Astrocyte (in vitro differentiated cells and primary cell): ENCODE results near the gene MARCHF9. TPM values are rescaled to one million over a fixed set of nuclear protein-coding genes. Genes with fewer than 3 reads are reported as not detected.

Source experiments
- DNase-seq: peaks from one replicate; pipeline ENCODE4 v3.0.0-alpha.2; 2010; ENCODE audit warnings: low read depth
- FAIRE-seq: peaks from 2 replicates; lab custom pipeline; 2011; peaks lifted over from hg19 to GRCh38; lab: Jason Lieb, UNC
- H2AFZ ChIP-seq: 2 replicates; pipeline ENCODE4 v1.6.0; 2012; ENCODE audit warnings: low read depth, low read length, inconsistent platforms
- H3K27ac ChIP-seq: 2 replicates; pipeline ENCODE4 v1.5.1; 2011; ENCODE audit warnings: low read depth, low read length, inconsistent platforms
- H3K27me3 ChIP-seq: 2 replicates; pipeline ENCODE4 v1.6.0; 2011; ENCODE audit warnings: low read length, inconsistent platforms; ENCODE audit not compliant: insufficient read depth
- H3K36me3 ChIP-seq: 2 replicates; pipeline ENCODE4 v1.5.1; 2011; ENCODE audit warnings: low read length, inconsistent platforms; ENCODE audit not compliant: insufficient read depth
- H3K4me1 ChIP-seq: 2 replicates; pipeline ENCODE4 v1.5.1; 2011; ENCODE audit warnings: low read length, inconsistent platforms; ENCODE audit not compliant: insufficient read depth
- H3K4me2 ChIP-seq: 2 replicates; pipeline ENCODE4 v1.6.0; 2012; ENCODE audit warnings: low read length, inconsistent platforms
- H3K4me3 ChIP-seq: 2 replicates; pipeline ENCODE4 v1.5.1; 2011; ENCODE audit warnings: low read depth, mild to moderate bottlenecking, low read length, inconsistent platforms; ENCODE audit not compliant: insufficient read depth
- H3K79me2 ChIP-seq: 2 replicates; pipeline ENCODE4 v1.6.0; 2012; ENCODE audit warnings: mild to moderate bottlenecking, low read length, inconsistent platforms; ENCODE audit not compliant: insufficient read depth
- H3K9ac ChIP-seq: 2 replicates; pipeline ENCODE4 v1.6.0; 2012; ENCODE audit warnings: mild to moderate bottlenecking, low read length, inconsistent platforms
- H3K9me3 ChIP-seq: 2 replicates; pipeline ENCODE4 v1.5.1; 2012; ENCODE audit warnings: low read depth, mild to moderate bottlenecking, low read length, inconsistent platforms; ENCODE audit not compliant: insufficient read depth
- H4K20me1 ChIP-seq: 2 replicates; pipeline ENCODE4 v1.6.0; 2012; ENCODE audit warnings: low read length, inconsistent platforms; ENCODE audit not compliant: insufficient read depth
- H3K27ac Mint-ChIP-seq: one replicate; pipeline ENCODE4 v1.8.0; 2021; ENCODE audit warnings: mild to moderate bottlenecking, mixed read lengths; ENCODE audit not compliant: unreplicated experiment
- H3K27me3 Mint-ChIP-seq: one replicate; pipeline ENCODE4 v1.8.0; 2021; ENCODE audit warnings: low read depth, mixed read lengths; ENCODE audit not compliant: unreplicated experiment
- H3K36me3 Mint-ChIP-seq: one replicate; pipeline ENCODE4 v1.8.0; 2021; ENCODE audit warnings: low read depth, mixed read lengths; ENCODE audit not compliant: unreplicated experiment
- H3K4me1 Mint-ChIP-seq: one replicate; pipeline ENCODE4 v1.8.0; 2021; ENCODE audit warnings: low read depth, mixed read lengths; ENCODE audit not compliant: unreplicated experiment
- H3K4me3 Mint-ChIP-seq: one replicate; pipeline ENCODE4 v1.8.0; 2021; ENCODE audit warnings: mild to moderate bottlenecking, moderate library complexity, mixed read lengths; ENCODE audit not compliant: unreplicated experiment
- H3K9me3 Mint-ChIP-seq: one replicate; pipeline ENCODE4 v1.8.0; 2021; ENCODE audit warnings: mild to moderate bottlenecking, mixed read lengths; ENCODE audit not compliant: unreplicated experiment
- CTCF ChIP-seq: IDR thresholded peaks from 2 replicates; pipeline ENCODE4 v1.5.1; 2011; ENCODE audit warnings: low read depth, mild to moderate bottlenecking, inconsistent platforms, low read length, moderate library complexity; ENCODE audit not compliant: insufficient read depth
- EZH2 ChIP-seq: IDR thresholded peaks from 2 replicates; pipeline ENCODE4 v1.6.1; 2012; ENCODE audit warnings: mild to moderate bottlenecking, low read length, inconsistent platforms; ENCODE audit not compliant: insufficient read depth
- total RNA-seq: library from RNA; stranded (reverse); gene quantifications from 2 replicates; pipeline ENCODE4 v1.2.1, GENCODE V29; 2021

MARCHF9 gene
- total RNA-seq, 1 donor from 2014 or later: 13.0 TPM

- H3K79me2 ChIP-seq: no peaks in the 10 kb centered on the region
- Mint-ChIP-seq H3K4me1 (peaks cover 13% of the 10 kb centered on the region), H3K36me3 (peaks cover 6% of the 10 kb centered on the region), H3K9me3 (peaks cover 13% of the 10 kb centered on the region), H3K4me3 (no peak overlapping the region), H3K27me3 (peaks cover 84% of the 10 kb centered on the region), H3K27ac (no peak overlapping the region)
- no peak overlapping the region for H2AFZ ChIP-seq
- H3K4me3 ChIP-seq: no peak overlapping the region
- no peaks in the 10 kb centered on the region for H3K9me3 ChIP-seq
- no peak for DNase-seq
- H4K20me1 ChIP-seq: peaks cover 10% of the 10 kb centered on the region
- TF ChIP-seq CTCF: no peak
- TF ChIP-seq EZH2: no peak
- peaks cover 8% of the 10 kb centered on the region for H3K4me1 ChIP-seq
- H3K27me3 ChIP-seq: peaks cover 57% of the 10 kb centered on the region
- no peak overlapping the region for H3K4me2 ChIP-seq
- H3K9ac ChIP-seq: no peak overlapping the region
- no peak overlapping the region for H3K27ac ChIP-seq
- no peak for FAIRE-seq
- no peaks in the 10 kb centered on the region for H3K36me3 ChIP-seq
These were observed 23.4 kb upstream of the MARCHF9 start for GRCh38 chr12:57731411-57732080.

GRCh38 chr12:57732270-57732669 lies 22.6 kb upstream of the MARCHF9 start:
- Mint-ChIP-seq H3K9me3 (peaks cover 13% of the 10 kb centered on the region), H3K27me3 (peaks cover 85% of the 10 kb centered on the region), H3K27ac (peak overlapping the region; percentile 60), H3K4me3 (no peak overlapping the region), H3K4me1 (peaks cover 16% of the 10 kb centered on the region), H3K36me3 (peaks cover 6% of the 10 kb centered on the region)
- Histone ChIP-seq H3K4me2 (no peak overlapping the region), H3K4me3 (no peak overlapping the region), H3K27me3 (peaks cover 62% of the 10 kb centered on the region), H4K20me1 (peaks cover 16% of the 10 kb centered on the region), H3K27ac (no peak overlapping the region), H3K9me3 (no peaks in the 10 kb centered on the region), H2AFZ (no peak overlapping the region), H3K36me3 (no peaks in the 10 kb centered on the region), H3K79me2 (no peaks in the 10 kb centered on the region), H3K9ac (no peak overlapping the region), H3K4me1 (peaks cover 4% of the 10 kb centered on the region)
- no peak for DNase-seq
- TF ChIP-seq EZH2 (no peak), CTCF (no peak)
- no peak for FAIRE-seq
